HG02885 (cell line): ENCODE results near the gene TCTA.
"Not testable (repeated sequence)": the region's sequence is repeated elsewhere in the genome, so short reads cannot be mapped to it uniquely, and the experiment has no call there.

Source experiments
- ATAC-seq: cut with Tn5 transposase; IDR thresholded peaks from one replicate; pipeline ENCODE4 v1.9.1; 2021; ENCODE audit warnings: mild to moderate bottlenecking; ENCODE audit not compliant: unreplicated experiment, poor library complexity

Gene TCTA

GRCh38 chr3:49411968-49412631, at the start of gene TCTA, which contains the start of gene RHOA:
TCTA (plus strand) TSS chr3:49412423; CDS start chr3:49412427, 4 bp downstream.
RHOA (minus strand) TSS chr3:49411976; CDS start chr3:49375589, 36,387 bp downstream.
- ATAC-seq = peak; percentile 80

GRCh38 chr3:49362561-49362960, 49.7 kb upstream of the TCTA start:
- ATAC-seq = no peak

- ATAC-seq = no peak
Measured at GRCh38 chr3:49370585-49371290, 41.5 kb upstream of the TCTA start.

GRCh38 chr3:49371946-49372345, 40.3 kb upstream of the TCTA start:
- no peak for ATAC-seq

GRCh38 chr3:49377483-49377882, 34.7 kb upstream of the TCTA start:
- ATAC-seq = no peak

GRCh38 chr3:49378249-49378895, 33.9 kb upstream of the TCTA start:
- ATAC-seq = no peak

- ATAC-seq = no peak
Measured at GRCh38 chr3:49383387-49383786, 28.8 kb upstream of the TCTA start.

GRCh38 chr3:49385617-49386016, 26.6 kb upstream of the TCTA start:
- ATAC-seq = no peak

GRCh38 chr3:49386056-49386756, 26.0 kb upstream of the TCTA start:
- no peak for ATAC-seq

GRCh38 chr3:49387721-49388120, 24.5 kb upstream of the TCTA start:
- no peak for ATAC-seq

GRCh38 chr3:49388289-49388820, 23.9 kb upstream of the TCTA start:
- no peak for ATAC-seq

GRCh38 chr3:49389297-49389696, 22.9 kb upstream of the TCTA start:
- ATAC-seq = no peak

GRCh38 chr3:49391310-49391709, 20.9 kb upstream of the TCTA start:
- not testable (repeated sequence) for ATAC-seq

GRCh38 chr3:49397470-49397869, 14.8 kb upstream of the TCTA start:
- ATAC-seq = no peak

GRCh38 chr3:49399461-49399860, 12.8 kb upstream of the TCTA start:
- ATAC-seq = no peak

GRCh38 chr3:49401766-49402165, 10.5 kb upstream of the TCTA start:
- ATAC-seq = no peak

- ATAC-seq = no peak
Measured at GRCh38 chr3:49403891-49404290, 8.3 kb upstream of the TCTA start.

GRCh38 chr3:49405570-49405969, 6.7 kb upstream of the TCTA start:
- ATAC-seq = not testable (repeated sequence)

GRCh38 chr3:49406571-49407565, 5.4 kb upstream of the TCTA start:
- no peak for ATAC-seq
